IPS-20b (cell line): ENCODE measurements around the gene MYO5A.
"Not testable (repeated sequence)": the region's sequence is repeated elsewhere in the genome, so short reads cannot be mapped to it uniquely, and the experiment has no call there.

Experiments
- H3K27ac ChIP-seq: one replicate; pipeline ENCODE4 v1.5.1; 2013; ENCODE audit warnings: low read length
- H3K27me3 ChIP-seq: 2 replicates; pipeline ENCODE4 v1.6.1; 2013; ENCODE audit warnings: mild to moderate bottlenecking, low read length, inconsistent platforms; ENCODE audit not compliant: insufficient read depth
- H3K36me3 ChIP-seq: 2 replicates; pipeline ENCODE4 v1.6.1; 2013; ENCODE audit warnings: low read depth, mild to moderate bottlenecking, inconsistent platforms, low read length, moderate library complexity; ENCODE audit not compliant: insufficient read depth
- H3K4me1 ChIP-seq: 2 replicates; pipeline ENCODE4 v1.6.1; 2013; ENCODE audit warnings: mild to moderate bottlenecking, control low read depth, inconsistent platforms, low read length, moderate library complexity; ENCODE audit not compliant: insufficient read depth
- H3K4me3 ChIP-seq: 2 replicates; pipeline ENCODE4 v1.5.1; 2013; ENCODE audit warnings: mild to moderate bottlenecking, low read length, inconsistent platforms
- H3K9ac ChIP-seq: 2 replicates; pipeline ENCODE4 v1.6.1; 2013; ENCODE audit warnings: low read depth, mild to moderate bottlenecking, inconsistent platforms, low read length, moderate library complexity
- H3K9me3 ChIP-seq: 2 replicates; pipeline ENCODE4 v1.6.1; 2013; ENCODE audit warnings: mild to moderate bottlenecking, low read depth, low read length, inconsistent platforms; ENCODE audit not compliant: insufficient read depth

The MYO5A gene

DNA sequence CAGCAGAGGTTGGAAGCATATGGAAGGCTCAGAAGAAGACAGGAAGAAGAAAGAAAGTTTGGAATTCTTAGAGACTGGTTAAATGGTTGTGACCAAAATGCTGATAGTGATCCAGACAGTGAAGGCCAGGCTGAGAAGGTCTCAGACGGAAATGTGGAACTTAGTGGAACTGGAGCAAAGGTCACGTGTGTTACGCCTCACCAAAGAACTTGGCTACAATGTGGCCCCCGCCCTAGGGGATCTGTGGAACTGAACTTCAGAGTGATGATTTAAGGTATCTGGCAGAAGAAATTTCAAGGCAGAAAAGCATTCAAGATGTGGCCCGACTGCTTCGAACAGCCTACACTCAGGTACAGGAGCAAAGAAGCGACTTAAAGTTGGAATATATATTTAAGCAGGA lies 83.1 kb downstream of the MYO5A start:
- Histone ChIP-seq H3K27ac (no peak overlapping the region), H3K4me1 (peaks cover 7% of the 10 kb centered on the region; the same call in 1 of the 2 replicates), H3K9me3 (peaks cover 21% of the 10 kb centered on the region), H3K36me3 (no peaks in the 10 kb centered on the region), H3K9ac (no peak overlapping the region), H3K4me3 (no peak overlapping the region), H3K27me3 (no peaks in the 10 kb centered on the region)

GRCh38 chr15:52443205-52443604 lies 85.5 kb downstream of the MYO5A start:
- not testable (repeated sequence) for H3K4me1 ChIP-seq
- peaks cover 21% of the 10 kb centered on the region for H3K9me3 ChIP-seq

DNA sequence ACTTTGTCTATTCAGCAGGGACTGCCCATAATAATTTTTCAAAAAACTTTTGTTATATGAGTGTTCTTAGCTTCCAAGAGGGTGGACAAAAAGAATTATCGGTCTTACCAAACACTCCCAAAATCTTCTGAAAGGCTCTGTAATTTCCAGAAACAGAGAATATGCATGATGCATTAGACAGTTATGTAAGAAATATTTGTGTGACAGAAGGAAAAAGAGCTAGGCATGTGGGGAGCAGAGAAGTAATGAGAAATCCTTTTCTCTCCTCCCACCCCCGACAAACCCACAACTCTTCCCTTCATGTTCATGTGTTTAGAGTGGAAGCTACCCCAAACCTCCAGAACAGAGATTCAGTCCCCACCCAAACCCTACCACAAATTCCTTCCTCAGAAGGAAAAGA lies 86.8 kb downstream of the MYO5A start:
- H3K4me3 ChIP-seq = no peak overlapping the region
- no peaks in the 10 kb centered on the region for H3K27me3 ChIP-seq
- H3K27ac ChIP-seq = no peak overlapping the region
- peaks cover 18% of the 10 kb centered on the region for H3K9me3 ChIP-seq
- no peak overlapping the region for H3K9ac ChIP-seq
- H3K4me1 ChIP-seq = no peaks in the 10 kb centered on the region; the same call in 1 of the 2 replicates
- no peaks in the 10 kb centered on the region for H3K36me3 ChIP-seq

More at GRCh38 chr15:52443205-52443604, 85.5 kb downstream of the MYO5A start:
- H3K27ac ChIP-seq, H3K27me3 ChIP-seq, H3K4me3 ChIP-seq, H3K36me3 ChIP-seq, H3K9ac ChIP-seq: not testable (repeated sequence)

DNA sequence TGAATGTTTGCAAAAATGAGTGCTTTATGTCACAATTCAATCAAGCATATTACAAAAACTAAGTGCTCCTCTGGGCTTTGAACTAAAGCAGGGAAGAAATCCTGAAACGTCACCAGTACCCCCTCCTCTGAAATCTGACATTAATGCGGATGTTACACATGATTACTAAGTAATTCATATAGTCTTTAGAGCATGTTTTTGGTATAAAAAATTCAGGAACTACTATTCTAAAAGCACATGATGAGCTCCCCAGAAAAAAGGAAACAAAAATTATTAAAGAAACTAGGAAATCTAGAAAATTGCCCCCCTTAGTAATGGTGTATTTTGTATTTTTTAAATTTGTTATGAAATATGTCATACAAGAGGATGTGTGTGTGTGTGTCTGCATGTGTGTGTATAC lies 87.7 kb downstream of the MYO5A start:
- Histone ChIP-seq H3K27ac (no peak overlapping the region), H3K9ac (no peak overlapping the region), H3K4me1 (no peaks in the 10 kb centered on the region; the same call in 1 of the 2 replicates), H3K4me3 (no peak overlapping the region), H3K9me3 (peaks cover 9% of the 10 kb centered on the region), H3K36me3 (no peaks in the 10 kb centered on the region), H3K27me3 (no peaks in the 10 kb centered on the region)

GRCh38 chr15:52440414-52440813 lies 88.3 kb downstream of the MYO5A start:
- Histone ChIP-seq H3K4me3 (no peak overlapping the region), H3K27ac (no peak overlapping the region), H3K9ac (no peak overlapping the region), H3K36me3 (no peaks in the 10 kb centered on the region), H3K4me1 (no peaks in the 10 kb centered on the region; the same call in 1 of the 2 replicates), H3K27me3 (no peaks in the 10 kb centered on the region), H3K9me3 (0 out of 2 replicates have a peak, but pooled peaks cover 4% of the 10 kb centered on the region)

- no peak overlapping the region for H3K4me3 ChIP-seq
- H3K9ac ChIP-seq = no peak overlapping the region
- no peaks in the 10 kb centered on the region for H3K36me3 ChIP-seq
- H3K27me3 ChIP-seq = no peaks in the 10 kb centered on the region
- no peak overlapping the region for H3K27ac ChIP-seq
- no peaks in the 10 kb centered on the region for H3K4me1 ChIP-seq
- H3K9me3 ChIP-seq = no peaks in the 10 kb centered on the region
Observed at GRCh38 chr15:52439470-52439869, 89.2 kb downstream of the MYO5A start.

GRCh38 chr15:52439042-52439441 lies 89.6 kb downstream of the MYO5A start:
- H3K4me3 ChIP-seq, H3K27me3 ChIP-seq, H3K27ac ChIP-seq, H3K36me3 ChIP-seq, H3K9me3 ChIP-seq, H3K4me1 ChIP-seq, H3K9ac ChIP-seq: not testable (repeated sequence)

GRCh38 chr15:52438047-52438446 lies 90.6 kb downstream of the MYO5A start:
- Histone ChIP-seq H3K4me3 (no peak overlapping the region), H3K36me3 (no peaks in the 10 kb centered on the region), H3K27me3 (no peaks in the 10 kb centered on the region), H3K27ac (no peak overlapping the region), H3K4me1 (no peaks in the 10 kb centered on the region), H3K9ac (no peak overlapping the region), H3K9me3 (no peaks in the 10 kb centered on the region)

DNA sequence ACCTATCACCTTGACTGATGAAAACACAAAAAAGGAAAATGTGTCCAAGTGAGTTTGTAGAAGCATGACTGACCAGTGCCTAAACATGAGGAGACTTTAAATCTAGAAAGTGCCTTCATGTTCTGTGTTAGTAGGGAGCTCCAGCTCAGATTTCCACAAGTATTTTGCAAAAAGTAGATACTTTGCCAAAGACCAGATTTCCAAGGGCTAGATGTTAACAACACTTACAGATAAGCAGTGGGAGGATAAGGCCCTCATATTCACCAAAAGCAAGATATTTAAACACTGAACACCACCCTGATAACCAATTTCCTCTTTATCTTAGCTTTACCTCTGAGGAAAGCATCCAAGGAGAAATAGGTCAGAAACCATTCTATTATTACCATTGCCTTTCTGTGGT lies 91.0 kb downstream of the MYO5A start:
- no peak overlapping the region for H3K4me3 ChIP-seq
- H3K27me3 ChIP-seq = no peaks in the 10 kb centered on the region
- no peaks in the 10 kb centered on the region for H3K36me3 ChIP-seq
- H3K27ac ChIP-seq = no peak overlapping the region
- H3K9ac ChIP-seq = no peak overlapping the region
- H3K4me1 ChIP-seq = no peaks in the 10 kb centered on the region
- no peaks in the 10 kb centered on the region for H3K9me3 ChIP-seq

DNA sequence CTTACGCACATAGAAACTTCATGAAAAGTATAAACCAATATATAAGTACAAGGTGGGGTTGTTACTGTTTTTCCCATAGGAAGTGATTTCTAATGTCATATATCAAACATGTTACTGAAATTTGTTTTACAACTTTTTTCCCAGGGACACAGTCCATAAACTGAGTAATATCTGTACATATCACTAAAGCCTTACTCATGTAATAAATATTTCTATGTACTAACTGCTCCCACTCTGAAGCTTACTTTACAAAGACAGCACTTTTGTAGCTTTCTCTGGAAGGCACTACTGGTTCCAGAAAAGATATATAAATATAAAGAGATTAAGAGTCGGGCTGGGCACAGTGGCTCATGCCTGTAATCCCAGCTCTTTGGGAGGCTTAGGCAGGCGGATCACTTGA lies 91.7 kb downstream of the MYO5A start:
- Histone ChIP-seq H3K9me3 (no peaks in the 10 kb centered on the region), H3K27ac (no peak overlapping the region), H3K4me1 (no peaks in the 10 kb centered on the region), H3K36me3 (no peaks in the 10 kb centered on the region), H3K4me3 (no peak overlapping the region), H3K27me3 (no peaks in the 10 kb centered on the region), H3K9ac (no peak overlapping the region)

DNA sequence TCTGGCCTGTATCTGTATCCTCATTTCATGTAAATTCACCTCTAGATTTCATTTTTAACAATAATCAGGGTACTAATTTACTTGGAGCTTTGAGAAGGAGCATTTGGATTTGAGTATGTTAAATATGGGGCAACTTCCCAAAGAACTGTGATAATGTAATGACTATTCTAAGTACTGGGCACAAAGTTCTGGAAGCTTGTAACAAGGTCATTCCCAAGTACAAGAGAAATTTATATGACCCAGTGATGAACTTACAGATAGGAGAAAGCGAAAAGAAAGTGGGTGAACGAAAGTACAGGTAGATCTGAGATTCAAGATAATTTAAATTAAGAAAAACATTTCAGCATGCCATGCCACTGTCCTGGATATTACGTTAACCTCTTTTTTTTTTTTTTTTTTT lies 93.8 kb downstream of the MYO5A start:
- Histone ChIP-seq H3K4me3 (no peak overlapping the region), H3K27me3 (no peaks in the 10 kb centered on the region), H3K27ac (no peak overlapping the region), H3K9ac (no peak overlapping the region), H3K36me3 (no peaks in the 10 kb centered on the region), H3K9me3 (no peaks in the 10 kb centered on the region), H3K4me1 (no peaks in the 10 kb centered on the region)

DNA sequence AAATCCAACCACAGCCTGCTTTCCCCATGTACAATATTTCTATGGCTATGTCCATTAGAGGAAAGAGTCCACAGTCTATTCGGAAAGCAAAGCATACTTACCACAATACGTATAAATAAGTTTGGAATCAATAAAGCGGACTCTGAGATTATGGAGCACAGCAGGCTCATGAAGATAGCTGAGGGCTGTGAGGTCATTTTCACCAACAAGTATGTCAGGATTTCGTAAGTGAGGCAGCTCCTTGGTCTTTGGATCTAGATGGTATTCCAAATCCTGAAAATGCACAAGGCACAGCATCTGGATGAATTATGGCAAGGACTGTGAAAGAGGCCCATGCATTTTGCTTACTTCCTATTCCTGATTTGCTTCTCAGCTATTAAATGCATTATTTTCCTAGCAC lies 100.4 kb downstream of the MYO5A start:
- Histone ChIP-seq H3K4me1 (no peaks in the 10 kb centered on the region), H3K9ac (no peak overlapping the region), H3K4me3 (no peak overlapping the region), H3K9me3 (no peaks in the 10 kb centered on the region), H3K36me3 (no peaks in the 10 kb centered on the region), H3K27me3 (no peaks in the 10 kb centered on the region), H3K27ac (no peak overlapping the region)

GRCh38 chr15:52427804-52428203 lies 100.9 kb downstream of the MYO5A start:
- H3K27ac ChIP-seq = no peak overlapping the region
- no peak overlapping the region for H3K9ac ChIP-seq
- H3K36me3 ChIP-seq = no peaks in the 10 kb centered on the region
- H3K4me3 ChIP-seq = no peak overlapping the region
- no peaks in the 10 kb centered on the region for H3K4me1 ChIP-seq
- H3K9me3 ChIP-seq = no peaks in the 10 kb centered on the region
- H3K27me3 ChIP-seq = no peaks in the 10 kb centered on the region
